GM21786 (cell line): ENCODE data around the gene NXT2.
A peak's percentile ranks its signal among the peaks of the same experiment; 100 is the strongest.
"Not testable (repeated sequence)": the region's sequence is repeated elsewhere in the genome, so short reads cannot be mapped to it uniquely, and the experiment has no call there.

ENCODE experiments used
- ATAC-seq: cut with Tn5 transposase; IDR thresholded peaks from one replicate; pipeline ENCODE4 v1.9.1; 2021; ENCODE audit not compliant: unreplicated experiment

The NXT2 gene

GRCh38 chrX:109536439-109537323 is at the start of gene NXT2:
Gene NXT2 (plus strand): TSS chrX:109536844. CDS start chrX:109537007, 163 bp downstream.
- ATAC-seq: peak; percentile 94

- peak; percentile 47 for ATAC-seq
Measured at GRCh38 chrX:109487640-109488039, 49.0 kb upstream of the NXT2 start.

- no peak for ATAC-seq
Measured at GRCh38 chrX:109489174-109489573, 47.5 kb upstream of the NXT2 start.

- ATAC-seq: no peak
Measured at GRCh38 chrX:109498434-109498833, 38.2 kb upstream of the NXT2 start.

- no peak for ATAC-seq
Measured at GRCh38 chrX:109501176-109501575, 35.5 kb upstream of the NXT2 start.

- no peak for ATAC-seq
Measured at GRCh38 chrX:109508915-109509314, 27.7 kb upstream of the NXT2 start.

GRCh38 chrX:109511113-109511512 is 25.5 kb upstream of the NXT2 start:
- ATAC-seq: no peak

GRCh38 chrX:109519001-109519400 is 17.6 kb upstream of the NXT2 start:
- no peak for ATAC-seq

- ATAC-seq: no peak
Measured at GRCh38 chrX:109533005-109533404, 3.6 kb upstream of the NXT2 start.

GRCh38 chrX:109533631-109534030 is 3.0 kb upstream of the NXT2 start:
- ATAC-seq: no peak

- no peak for ATAC-seq
Measured at GRCh38 chrX:109534933-109535332, 1.7 kb upstream of the NXT2 start.

- no peak for ATAC-seq
Measured at GRCh38 chrX:109535578-109535977, 1.1 kb upstream of the NXT2 start.

- no peak for ATAC-seq
Measured at GRCh38 chrX:109537324-109537665, 651 bp downstream of the NXT2 start.

GRCh38 chrX:109539007-109539406 is 2.4 kb downstream of the NXT2 start:
- not testable (repeated sequence) for ATAC-seq

GRCh38 chrX:109553862-109554261 is 17.2 kb downstream of the NXT2 start:
- ATAC-seq: no peak

GRCh38 chrX:109576083-109576482 is 39.4 kb downstream of the NXT2 start:
- not testable (repeated sequence) for ATAC-seq

- ATAC-seq: no peak
Measured at GRCh38 chrX:109577055-109577454, 40.4 kb downstream of the NXT2 start.

GRCh38 chrX:109578916-109579315 is 42.3 kb downstream of the NXT2 start:
- no peak for ATAC-seq

GRCh38 chrX:109585488-109585887 is 48.8 kb downstream of the NXT2 start:
- ATAC-seq: no peak

- ATAC-seq: no peak
Measured at GRCh38 chrX:109590176-109590575, 53.5 kb downstream of the NXT2 start.
